Fibroblast of lung (primary cell): ENCODE results near the gene NOXO1.

ENCODE experiments used
- EZH2 ChIP-seq: IDR thresholded peaks from 2 replicates; pipeline ENCODE4 v1.5.1; 2012; ENCODE audit warnings: low read length, control low read depth, mild to moderate bottlenecking; ENCODE audit errors: missing control alignments
- TF ChIP-seq, protein P1 (sequence below), 2 donors: IDR thresholded peaks in 1 of 2; conservative IDR thresholded peaks in 1 of 2; 1 replicate in 1 of 2; 2 replicates in 1 of 2; pipeline ENCODE4 v1.5.1; 2011 to 2012; ENCODE audit warnings: low read length in 2 of 2, control low read depth in 1 of 2, inconsistent platforms in 1 of 2, low read depth in 1 of 2, mild to moderate bottlenecking in 1 of 2

- TF ChIP-seq, protein P1, sequence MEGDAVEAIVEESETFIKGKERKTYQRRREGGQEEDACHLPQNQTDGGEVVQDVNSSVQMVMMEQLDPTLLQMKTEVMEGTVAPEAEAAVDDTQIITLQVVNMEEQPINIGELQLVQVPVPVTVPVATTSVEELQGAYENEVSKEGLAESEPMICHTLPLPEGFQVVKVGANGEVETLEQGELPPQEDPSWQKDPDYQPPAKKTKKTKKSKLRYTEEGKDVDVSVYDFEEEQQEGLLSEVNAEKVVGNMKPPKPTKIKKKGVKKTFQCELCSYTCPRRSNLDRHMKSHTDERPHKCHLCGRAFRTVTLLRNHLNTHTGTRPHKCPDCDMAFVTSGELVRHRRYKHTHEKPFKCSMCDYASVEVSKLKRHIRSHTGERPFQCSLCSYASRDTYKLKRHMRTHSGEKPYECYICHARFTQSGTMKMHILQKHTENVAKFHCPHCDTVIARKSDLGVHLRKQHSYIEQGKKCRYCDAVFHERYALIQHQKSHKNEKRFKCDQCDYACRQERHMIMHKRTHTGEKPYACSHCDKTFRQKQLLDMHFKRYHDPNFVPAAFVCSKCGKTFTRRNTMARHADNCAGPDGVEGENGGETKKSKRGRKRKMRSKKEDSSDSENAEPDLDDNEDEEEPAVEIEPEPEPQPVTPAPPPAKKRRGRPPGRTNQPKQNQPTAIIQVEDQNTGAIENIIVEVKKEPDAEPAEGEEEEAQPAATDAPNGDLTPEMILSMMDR (conservative IDR thresholded peaks at IDR 0.05 in 1 of 2, IDR thresholded peaks at IDR 0.05 in 1 of 2; ENCODE audit: low read depth in 1 of 2, low read length in 2 of 2), result no peak
- TF ChIP-seq EZH2, result no peak
Measured at GRCh38 chr16:1930338-1930720, 50.9 kb downstream of the NOXO1 start.
